NCI-H1417 treated with DMSO at 0.1 percent for 48 hours (cell line): ENCODE measurements around the gene NTSR1.

Experiments used
- DNase-seq: peaks from one replicate; lab custom pipeline; 2025; lab: John Stamatoyannopoulos, UW

Gene NTSR1

GRCh38 chr20:62726276-62726675 is 17.6 kb downstream of the NTSR1 start:
- DNase-seq = no peak

- DNase-seq = no peak
These were observed 18.3 kb downstream of the NTSR1 start for GRCh38 chr20:62726716-62727583.

- DNase-seq = no peak
These were observed 19.0 kb downstream of the NTSR1 start for GRCh38 chr20:62727584-62728027.

- DNase-seq = no peak
These were observed 19.6 kb downstream of the NTSR1 start for GRCh38 chr20:62728028-62728780.

- DNase-seq = no peak
These were observed 20.2 kb downstream of the NTSR1 start for GRCh38 chr20:62728781-62729300.

GRCh38 chr20:62730481-62730880 is 21.8 kb downstream of the NTSR1 start:
- no peak for DNase-seq

- DNase-seq = no peak
These were observed 23.6 kb downstream of the NTSR1 start for GRCh38 chr20:62732031-62732760.

GRCh38 chr20:62732842-62733525 is 24.3 kb downstream of the NTSR1 start:
- DNase-seq = no peak

- DNase-seq = no peak
These were observed 24.8 kb downstream of the NTSR1 start for GRCh38 chr20:62733526-62733842.

- DNase-seq = no peak
These were observed 25.3 kb downstream of the NTSR1 start for GRCh38 chr20:62733891-62734290.

- DNase-seq = no peak
These were observed 25.7 kb downstream of the NTSR1 start for GRCh38 chr20:62734326-62734725.

GRCh38 chr20:62734881-62735280 is 26.2 kb downstream of the NTSR1 start:
- no peak for DNase-seq

- DNase-seq = no peak
These were observed 26.7 kb downstream of the NTSR1 start for GRCh38 chr20:62735331-62735821.

GRCh38 chr20:62736026-62736406 is 27.4 kb downstream of the NTSR1 start:
- no peak for DNase-seq

GRCh38 chr20:62736407-62737071 is 27.9 kb downstream of the NTSR1 start:
- DNase-seq = no peak

GRCh38 chr20:62737271-62737811 is 28.7 kb downstream of the NTSR1 start:
- DNase-seq = no peak

GRCh38 chr20:62738025-62738881 is 29.6 kb downstream of the NTSR1 start:
- DNase-seq = no peak

GRCh38 chr20:62739067-62739466 is 30.4 kb downstream of the NTSR1 start:
- DNase-seq = no peak

- no peak for DNase-seq
These were observed 31.1 kb downstream of the NTSR1 start for GRCh38 chr20:62739581-62740285.
